ENCODE measurements around the gene SDF4. TPM values are rescaled to one million over a fixed set of nuclear protein-coding genes. Genes with fewer than 3 reads are reported as not detected.

The SDF4 gene
- total RNA-seq, 1 experiment from 2014 or later: 82.0 TPM

DNA sequence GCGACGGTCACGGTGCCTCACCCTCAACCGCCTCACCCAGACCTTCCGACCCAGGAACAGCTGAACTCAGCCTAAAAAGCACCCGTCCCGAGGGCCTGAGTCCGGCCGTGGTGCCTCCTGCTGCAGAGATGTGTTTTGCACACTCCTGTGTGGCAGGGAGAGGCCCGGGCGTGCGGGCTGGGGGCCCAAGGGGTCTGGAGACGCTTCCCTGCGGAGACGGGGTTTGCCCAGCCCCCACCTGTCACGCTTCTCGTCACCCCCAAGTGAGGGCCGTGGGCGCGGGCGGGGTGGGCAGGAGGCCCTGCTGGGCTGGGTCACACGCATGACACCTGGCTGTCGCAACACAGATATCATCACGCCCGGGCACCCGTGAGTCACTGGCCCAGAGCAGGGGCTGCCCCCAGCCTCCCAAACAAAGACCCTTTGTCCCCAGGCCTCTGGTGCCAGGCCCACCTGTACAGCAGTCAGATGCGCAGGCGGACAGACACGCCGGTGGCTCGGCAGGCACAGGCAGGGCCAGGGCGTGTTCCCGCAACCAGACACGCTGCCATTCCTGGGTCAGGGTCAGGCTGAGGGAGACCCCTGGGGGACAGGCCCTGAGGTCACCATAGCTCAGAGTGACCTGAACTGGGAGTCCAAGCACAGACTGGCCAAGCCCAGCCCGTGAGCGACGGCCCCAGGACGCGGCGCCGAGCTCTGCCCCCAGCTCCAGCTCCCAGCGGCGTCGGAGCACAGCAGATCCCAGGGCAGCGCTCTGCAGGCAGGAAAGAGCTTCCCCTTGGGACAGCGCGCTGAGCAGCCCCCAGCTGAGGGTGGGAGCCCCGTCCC lies 6.3 kb upstream of the SDF4 start:
- Mint-ChIP-seq H3K9me3 (peaks cover 0 to 4% of the 10 kb centered on the region in 2 experiments; a peak in 1 of 5 replicates), H3K36me3 (ENCODE audit: insufficient read depth in 1 of 3, low read depth in 3 of 3) (peaks cover 12 to 17% (median 16%) of the 10 kb centered on the region in 3 experiments), H3K4me1 (peaks cover 8 to 19% of the 10 kb centered on the region in 2 experiments), H3K4me3 (no peak overlapping the region), H3K27ac (no peak overlapping the region), H3K27me3 (ENCODE audit: low read depth) (no peaks in the 10 kb centered on the region; the same call in 1 of the 2 replicates)
- Histone ChIP-seq H3K4me1 (ENCODE audit: insufficient read depth, low read length) (no peaks in the 10 kb centered on the region), H3K14ac (ENCODE audit: insufficient read depth, low read length) (no peak overlapping the region), H2BK12ac (ENCODE audit: insufficient read length, low read depth, low read length) (no peak overlapping the region), H4K91ac (ENCODE audit: insufficient read length, low read depth, low read length) (no peak overlapping the region), H2BK5ac (ENCODE audit: insufficient read length, low read length) (no peak overlapping the region), H2AFZ (ENCODE audit: low read length) (no peak overlapping the region), H3K79me2 (ENCODE audit: insufficient read depth, low read length) (no peaks in the 10 kb centered on the region), H3K4ac (ENCODE audit: low read depth, low read length) (no peak overlapping the region), H3K27me3 (ENCODE audit: insufficient read depth, low read length) (no peaks in the 10 kb centered on the region), H3K18ac (ENCODE audit: insufficient read length, low read depth, low read length) (no peak overlapping the region), H3K27ac (ENCODE audit: insufficient read length, low read depth, low read length) (no peak overlapping the region), H3K9me3 (ENCODE audit: control insufficient read depth, low read depth, low read length) (no peaks in the 10 kb centered on the region), H3K23me2 (ENCODE audit: insufficient read length, low read depth, low read length, poor library complexity, severe bottlenecking) (no peaks in the 10 kb centered on the region), H4K5ac (ENCODE audit: insufficient read length, low read depth, low read length) (no peak overlapping the region), H3K79me1 (ENCODE audit: insufficient read depth, low read depth, low read length, poor library complexity, severe bottlenecking) (no peaks in the 10 kb centered on the region), H2BK15ac (ENCODE audit: low read depth, low read length) (no peak overlapping the region), H4K20me1 (ENCODE audit: control insufficient read depth, insufficient read depth, insufficient read length) (no peaks in the 10 kb centered on the region), H2BK120ac (ENCODE audit: low read depth, low read length, poor library complexity, severe bottlenecking) (no peak overlapping the region), H3K23ac (ENCODE audit: insufficient read length, low read depth, low read length) (no peak overlapping the region), H3K9ac (ENCODE audit: extremely low read depth, insufficient read length, low read length) (no peak overlapping the region), H3T11ph (ENCODE audit: low read length) (no peak overlapping the region), H4K8ac (replicated peaks; ENCODE audit: insufficient read length, low read depth, low read length) (no peak overlapping the region), H2AK5ac (ENCODE audit: insufficient read length, low read length) (no peak overlapping the region), H3K4me2 (ENCODE audit: insufficient read depth, insufficient read length, low read length) (no peak overlapping the region), H2BK20ac (ENCODE audit: low read depth, low read length, poor library complexity, severe bottlenecking) (no peak overlapping the region), H3K56ac (ENCODE audit: insufficient read length, low read depth, low read length) (no peak overlapping the region)
- no CpG with 5 or more reads among the region's 48 CpGs for WGBS (ENCODE audit: extremely low coverage, insufficient read length, low lambda C conversion rate)
- no peak for TF ChIP-seq CTCF (conservative IDR thresholded peaks at IDR 0.05)
- no peak for DNase-seq

Data from H9 (cell line).